PC-9 (cell line): ENCODE measurements around the gene NCAPH2.

Experiments used
- EZH2 ChIP-seq: fragments of 200-600 bp; sonication (generic); IDR thresholded peaks from 2 replicates; pipeline ENCODE4 v1.8.0; 2017; ENCODE audit warnings: antibody characterized with exemption, low read depth
- TF ChIP-seq, protein P1 (sequence below): fragments of 200-600 bp; sonication (generic); conservative IDR thresholded peaks from 2 replicates; pipeline ENCODE4 v1.6.1; 2017; ENCODE audit warnings: mixed run types, antibody characterized with exemption, mild to moderate bottlenecking, moderate library complexity

DNA sequence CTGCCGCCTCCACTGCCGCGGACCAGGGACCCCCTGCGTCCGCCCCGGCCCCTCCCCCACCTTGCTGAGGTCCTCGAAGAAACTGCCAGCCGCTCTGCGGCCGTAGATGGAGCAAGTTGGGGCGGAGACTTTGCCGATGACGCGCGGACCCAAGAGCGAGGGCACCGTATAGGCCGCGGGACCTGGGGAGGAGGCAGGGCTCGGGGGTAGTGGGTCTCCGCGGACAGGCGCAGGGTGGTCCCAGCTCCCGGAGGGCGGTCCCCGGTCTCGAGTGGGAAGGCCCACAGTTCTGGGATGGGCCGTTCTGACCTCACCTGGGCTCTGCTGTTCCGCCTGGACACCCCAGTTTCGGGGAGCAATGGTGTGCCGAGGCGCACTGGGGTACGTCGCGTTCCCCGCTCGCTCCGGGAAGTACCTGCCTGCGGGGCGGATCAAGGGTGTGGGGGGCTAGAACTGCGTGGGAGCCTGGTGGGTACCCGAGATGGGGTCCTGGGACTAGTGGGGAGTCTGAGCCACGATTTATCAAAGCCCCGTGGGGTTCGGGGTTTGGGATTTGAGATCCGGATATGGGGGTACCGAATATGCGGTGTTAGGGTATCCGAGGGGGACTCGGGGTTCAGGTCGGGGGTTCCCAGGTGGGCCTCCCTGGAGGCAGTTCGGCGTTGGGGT lies 23.0 kb downstream of the NCAPH2 start:
- TF ChIP-seq, protein P1, sequence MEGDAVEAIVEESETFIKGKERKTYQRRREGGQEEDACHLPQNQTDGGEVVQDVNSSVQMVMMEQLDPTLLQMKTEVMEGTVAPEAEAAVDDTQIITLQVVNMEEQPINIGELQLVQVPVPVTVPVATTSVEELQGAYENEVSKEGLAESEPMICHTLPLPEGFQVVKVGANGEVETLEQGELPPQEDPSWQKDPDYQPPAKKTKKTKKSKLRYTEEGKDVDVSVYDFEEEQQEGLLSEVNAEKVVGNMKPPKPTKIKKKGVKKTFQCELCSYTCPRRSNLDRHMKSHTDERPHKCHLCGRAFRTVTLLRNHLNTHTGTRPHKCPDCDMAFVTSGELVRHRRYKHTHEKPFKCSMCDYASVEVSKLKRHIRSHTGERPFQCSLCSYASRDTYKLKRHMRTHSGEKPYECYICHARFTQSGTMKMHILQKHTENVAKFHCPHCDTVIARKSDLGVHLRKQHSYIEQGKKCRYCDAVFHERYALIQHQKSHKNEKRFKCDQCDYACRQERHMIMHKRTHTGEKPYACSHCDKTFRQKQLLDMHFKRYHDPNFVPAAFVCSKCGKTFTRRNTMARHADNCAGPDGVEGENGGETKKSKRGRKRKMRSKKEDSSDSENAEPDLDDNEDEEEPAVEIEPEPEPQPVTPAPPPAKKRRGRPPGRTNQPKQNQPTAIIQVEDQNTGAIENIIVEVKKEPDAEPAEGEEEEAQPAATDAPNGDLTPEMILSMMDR: no peak
- TF ChIP-seq EZH2: no peak
